Nephron progenitor cell (in vitro differentiated cells): ENCODE results near the gene RPGRIP1L.

Experiments used
- DNase-seq: peaks from one replicate; pipeline ENCODE4 v3.0.0; 2021
- H3K27ac Mint-ChIP-seq: 2 replicates; pipeline ENCODE4 v1.8.0; 2021; ENCODE audit warnings: mild to moderate bottlenecking, moderate library complexity, mixed read lengths
- H3K27me3 Mint-ChIP-seq: 2 replicates; pipeline ENCODE4 v1.8.0; 2021; ENCODE audit warnings: mild to moderate bottlenecking, low read depth, mixed read lengths; ENCODE audit not compliant: poor library complexity
- H3K36me3 Mint-ChIP-seq: 2 replicates; pipeline ENCODE4 v1.8.0; 2021; ENCODE audit warnings: low read depth, mixed read lengths
- H3K4me1 Mint-ChIP-seq: 2 replicates; pipeline ENCODE4 v1.8.0; 2021; ENCODE audit warnings: mixed read lengths
- H3K4me3 Mint-ChIP-seq: 2 replicates; pipeline ENCODE4 v1.8.0; 2021; ENCODE audit warnings: mild to moderate bottlenecking, moderate library complexity, mixed read lengths
- H3K9me3 Mint-ChIP-seq: 2 replicates; pipeline ENCODE4 v1.8.0; 2021; ENCODE audit warnings: mild to moderate bottlenecking, moderate library complexity, mixed read lengths
- CTCF ChIP-seq: fragments of 200-600 bp; sonication (generic); IDR thresholded peaks from 2 replicates; pipeline ENCODE4 v1.5.0; 2021; ENCODE audit warnings: antibody characterized with exemption

Gene RPGRIP1L

GRCh38 chr16:53608094-53608493, 95.6 kb downstream of the RPGRIP1L start:
- no peak for TF ChIP-seq CTCF
- H3K4me3 Mint-ChIP-seq, result no peak overlapping the region
- peaks cover 45% of the 10 kb centered on the region for H3K36me3 Mint-ChIP-seq
- DNase-seq, result no peak
- no peak overlapping the region for H3K27ac Mint-ChIP-seq
- H3K4me1 Mint-ChIP-seq, result peaks cover 46% of the 10 kb centered on the region
- no peaks in the 10 kb centered on the region for H3K9me3 Mint-ChIP-seq
- no peaks in the 10 kb centered on the region for H3K27me3 Mint-ChIP-seq

GRCh38 chr16:53605831-53606400, 97.7 kb downstream of the RPGRIP1L start:
- no peak for DNase-seq
- Mint-ChIP-seq H3K9me3 (no peaks in the 10 kb centered on the region), H3K36me3 (peaks cover 56% of the 10 kb centered on the region), H3K4me3 (no peak overlapping the region), H3K27me3 (no peaks in the 10 kb centered on the region), H3K27ac (no peak overlapping the region), H3K4me1 (peaks cover 26% of the 10 kb centered on the region)
- TF ChIP-seq CTCF, result no peak

GRCh38 chr16:53605356-53605755, 98.3 kb downstream of the RPGRIP1L start:
- Mint-ChIP-seq H3K4me3 (no peak overlapping the region), H3K27ac (no peak overlapping the region), H3K27me3 (no peaks in the 10 kb centered on the region), H3K4me1 (peaks cover 20% of the 10 kb centered on the region), H3K9me3 (no peaks in the 10 kb centered on the region), H3K36me3 (peaks cover 56% of the 10 kb centered on the region)
- DNase-seq, result no peak
- no peak for TF ChIP-seq CTCF

- Mint-ChIP-seq H3K9me3 (no peaks in the 10 kb centered on the region), H3K36me3 (peaks cover 72% of the 10 kb centered on the region), H3K27me3 (no peaks in the 10 kb centered on the region), H3K4me1 (peaks cover 13% of the 10 kb centered on the region), H3K4me3 (no peak overlapping the region), H3K27ac (no peak overlapping the region)
- TF ChIP-seq CTCF, result no peak
- DNase-seq, result no peak
Observed at GRCh38 chr16:53601961-53602360, 101.7 kb downstream of the RPGRIP1L start.

GRCh38 chr16:53600616-53601015, 103.0 kb downstream of the RPGRIP1L start:
- Mint-ChIP-seq H3K9me3 (peaks cover 12% of the 10 kb centered on the region), H3K4me3 (no peak overlapping the region), H3K27ac (no peak overlapping the region), H3K4me1 (peaks cover 13% of the 10 kb centered on the region), H3K27me3 (peaks cover 4% of the 10 kb centered on the region), H3K36me3 (peaks cover 75% of the 10 kb centered on the region)
- no peak for TF ChIP-seq CTCF
- no peak for DNase-seq

- H3K36me3 Mint-ChIP-seq, result peaks cover 75% of the 10 kb centered on the region
- no peak for TF ChIP-seq CTCF
- H3K9me3 Mint-ChIP-seq, result peaks cover 17% of the 10 kb centered on the region
- H3K27ac Mint-ChIP-seq, result no peak overlapping the region
- no peak for DNase-seq
- peaks cover 4% of the 10 kb centered on the region for H3K27me3 Mint-ChIP-seq
- peaks cover 13% of the 10 kb centered on the region for H3K4me1 Mint-ChIP-seq
- H3K4me3 Mint-ChIP-seq, result no peak overlapping the region
Observed at GRCh38 chr16:53600126-53600525, 103.5 kb downstream of the RPGRIP1L start.
